Measurements from ENCODE around the gene RUFY1.

DNA sequence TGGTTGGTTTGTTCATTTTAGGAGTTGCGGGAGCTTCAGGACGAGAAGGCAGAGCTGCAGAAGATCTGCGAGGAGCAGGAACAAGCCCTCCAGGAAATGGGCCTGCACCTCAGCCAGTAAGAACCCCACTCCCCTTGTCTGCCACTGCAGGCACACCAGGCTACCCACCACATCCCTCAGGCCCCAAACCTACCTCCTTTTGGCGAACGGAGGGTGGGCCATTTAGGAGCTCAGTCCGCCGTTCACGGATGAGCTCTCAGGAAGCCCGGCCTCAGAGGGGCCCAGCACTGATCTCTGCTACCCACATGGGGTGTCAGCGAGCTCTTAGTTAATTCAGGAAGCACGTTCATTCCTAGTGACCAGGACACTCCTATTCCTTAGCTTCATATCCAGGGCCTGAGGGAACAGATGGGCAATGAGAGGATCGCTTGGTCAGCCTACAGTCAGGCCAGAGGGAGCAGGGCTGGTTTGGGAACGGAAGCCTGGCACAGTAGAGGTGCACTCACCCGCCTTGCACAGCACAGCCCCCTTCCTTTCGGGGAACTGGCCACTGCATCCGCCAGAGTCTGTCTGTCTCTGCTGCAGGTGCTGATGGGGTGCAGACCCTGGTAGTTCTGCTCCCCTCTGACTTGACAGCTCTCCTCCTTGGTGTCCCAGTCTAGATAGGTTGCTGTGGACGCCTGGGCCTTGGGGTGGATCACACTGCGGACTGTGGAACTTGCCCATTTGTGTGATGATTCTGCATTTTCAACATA is 51.7 kb downstream of the RUFY1 start:
- no peak for TF ChIP-seq ZNF274 (IDR thresholded peaks at IDR 0.05; ENCODE audit: low read depth, low read length)
- TF ChIP-seq YY1 (IDR thresholded peaks at IDR 0.05; ENCODE audit: insufficient read depth, insufficient read length), result no peak
- no peak for TF ChIP-seq SUZ12 (IDR thresholded peaks at IDR 0.05; ENCODE audit: extremely low read depth, insufficient read depth, insufficient read length)
